M059J (cell line): Measurements from ENCODE around the gene CHID1. TPM values are rescaled to one million over a fixed set of nuclear protein-coding genes. Genes with fewer than 3 reads are reported as not detected.

Experiments
- DNase-seq: peaks from one replicate; pipeline ENCODE4 v3.0.0-alpha.2; 2012; ENCODE audit warnings: low read depth
- total RNA-seq: library from RNA; depleted of rRNA; stranded (reverse); fragments of >200 nt; shearing (Covaris generic); gene quantifications from 2 replicates; pipeline ENCODE4 v1.2.3, GENCODE V29; 2014

Gene CHID1
- total RNA-seq, 1 experiment from 2014 or later: 92.6 TPM

DNA sequence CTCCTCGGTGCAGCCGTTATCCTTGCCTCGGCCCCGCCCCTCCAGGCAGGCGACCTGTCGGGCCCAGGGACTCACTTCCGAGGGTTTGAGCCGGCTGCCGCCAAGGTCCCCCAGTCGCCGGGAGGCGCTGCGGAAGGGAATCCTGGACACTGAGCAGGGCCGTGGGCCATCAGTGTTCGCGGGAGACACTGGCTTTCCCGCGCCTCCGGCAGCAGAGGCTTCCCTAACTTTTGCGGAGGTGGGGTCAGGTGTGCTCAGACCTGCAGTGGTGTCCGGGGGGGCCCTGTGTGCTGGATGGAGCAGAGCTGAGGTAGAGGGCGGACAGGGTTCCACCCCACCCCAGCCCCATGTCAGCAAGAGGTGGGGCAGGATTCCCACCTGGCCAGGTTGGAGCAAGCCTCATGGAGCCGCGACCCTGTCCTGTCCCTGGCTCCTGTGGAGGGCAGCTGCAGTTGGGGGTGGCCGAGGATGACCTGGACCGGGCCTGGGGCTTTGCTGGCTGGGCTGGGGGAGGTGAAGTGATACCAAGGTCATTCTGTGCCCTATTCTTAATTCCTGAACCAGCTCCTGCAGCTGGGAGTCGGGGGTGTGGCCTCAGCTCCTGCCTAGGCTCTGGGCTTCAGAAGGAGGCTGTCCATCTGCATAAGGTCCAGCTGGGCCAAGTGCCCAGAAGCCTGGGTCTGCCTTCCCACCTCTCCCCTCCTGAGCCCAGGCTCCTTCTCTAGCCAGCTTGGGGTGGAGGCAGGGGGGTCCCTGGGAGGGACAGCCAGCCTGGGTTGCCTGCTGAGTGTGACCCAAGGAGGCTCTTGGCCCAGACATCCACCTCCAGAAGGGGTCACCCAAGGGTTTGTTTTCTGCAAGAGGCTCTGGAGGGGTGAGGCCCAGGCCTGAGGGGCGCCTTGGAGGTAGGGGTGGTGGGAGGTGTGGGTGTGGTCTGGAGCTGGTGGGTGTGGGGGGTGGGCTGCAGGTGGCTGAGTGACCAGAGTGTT lies 59.5 kb downstream of the CHID1 start:
- no peak for DNase-seq

DNA sequence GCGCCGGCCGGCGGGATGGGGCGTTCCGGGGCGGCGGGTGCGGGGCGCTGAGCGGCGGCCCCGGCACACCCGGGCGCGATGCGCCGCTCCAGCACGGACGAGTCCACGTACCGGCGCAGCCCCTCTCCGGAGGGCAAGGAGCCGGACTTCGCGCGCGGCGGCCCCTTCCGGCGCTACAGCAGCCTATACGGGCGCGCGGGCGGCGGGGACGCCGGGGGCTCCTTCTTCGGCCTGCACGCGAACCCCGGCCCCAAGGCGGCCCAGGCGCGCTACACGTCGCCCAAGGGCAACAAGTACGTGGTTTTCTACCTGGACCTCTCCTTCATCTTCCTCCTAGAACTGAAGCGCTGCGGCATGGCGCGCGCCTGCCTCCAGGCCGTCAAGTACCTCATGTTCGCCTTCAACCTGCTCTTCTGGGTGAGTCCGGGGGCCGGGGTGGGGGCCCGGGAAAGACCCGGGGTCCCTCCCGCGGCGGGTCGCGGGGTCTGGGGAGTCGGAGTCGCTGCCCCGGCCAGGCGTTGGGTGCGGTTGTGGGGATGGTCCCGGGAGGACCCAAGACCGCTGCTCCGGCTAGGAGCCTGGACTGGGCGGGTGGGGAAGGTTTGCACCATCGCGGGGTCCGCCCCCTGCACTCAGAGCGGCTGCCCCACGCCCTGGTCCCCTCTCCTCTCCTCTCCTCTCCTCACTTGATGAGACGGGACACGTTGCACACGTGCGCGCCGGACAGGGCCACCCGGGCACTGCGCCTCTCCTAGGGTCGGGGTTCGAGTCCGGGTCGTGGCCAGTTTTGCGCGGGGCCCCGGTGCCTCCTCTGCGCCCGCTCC lies 60.4 kb downstream of the CHID1 start:
- DNase-seq: no peak

DNA sequence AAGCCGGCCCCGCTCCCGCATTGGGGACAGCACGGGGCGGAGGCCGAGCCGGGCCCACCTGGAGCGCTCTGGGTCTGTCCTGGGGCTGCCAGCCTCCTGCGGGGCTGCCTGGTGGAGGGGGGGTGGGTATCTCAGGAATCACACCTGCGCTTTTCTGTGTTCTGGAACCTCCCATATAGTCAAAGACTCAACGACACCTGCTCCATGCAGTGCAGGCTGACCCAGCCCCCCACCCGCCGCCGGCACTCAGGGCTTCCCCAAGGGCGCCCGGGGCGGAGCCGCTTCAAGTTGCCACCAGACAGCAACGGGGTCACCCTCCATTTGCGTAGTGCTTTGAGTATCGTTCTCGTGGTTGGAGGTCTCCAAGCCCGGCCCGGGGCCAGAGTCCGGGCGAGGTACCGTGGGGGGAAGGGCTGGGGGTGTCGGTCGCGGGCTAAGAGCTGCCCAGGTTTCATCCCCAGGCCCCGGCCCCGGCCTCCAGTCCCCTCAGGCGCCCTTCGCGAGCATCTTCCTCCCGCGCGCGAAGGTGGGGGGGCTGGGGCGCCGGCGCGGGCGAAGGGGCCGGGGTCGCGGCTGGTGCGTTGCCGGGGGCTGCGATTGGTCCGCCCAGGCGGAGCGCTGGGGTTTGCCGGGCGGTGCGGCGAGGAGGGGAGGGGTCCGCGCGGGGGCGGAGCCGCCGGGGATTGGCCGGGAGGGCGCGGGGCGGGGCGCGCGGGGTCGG lies 61.3 kb downstream of the CHID1 start:
- DNase-seq: no peak

DNA sequence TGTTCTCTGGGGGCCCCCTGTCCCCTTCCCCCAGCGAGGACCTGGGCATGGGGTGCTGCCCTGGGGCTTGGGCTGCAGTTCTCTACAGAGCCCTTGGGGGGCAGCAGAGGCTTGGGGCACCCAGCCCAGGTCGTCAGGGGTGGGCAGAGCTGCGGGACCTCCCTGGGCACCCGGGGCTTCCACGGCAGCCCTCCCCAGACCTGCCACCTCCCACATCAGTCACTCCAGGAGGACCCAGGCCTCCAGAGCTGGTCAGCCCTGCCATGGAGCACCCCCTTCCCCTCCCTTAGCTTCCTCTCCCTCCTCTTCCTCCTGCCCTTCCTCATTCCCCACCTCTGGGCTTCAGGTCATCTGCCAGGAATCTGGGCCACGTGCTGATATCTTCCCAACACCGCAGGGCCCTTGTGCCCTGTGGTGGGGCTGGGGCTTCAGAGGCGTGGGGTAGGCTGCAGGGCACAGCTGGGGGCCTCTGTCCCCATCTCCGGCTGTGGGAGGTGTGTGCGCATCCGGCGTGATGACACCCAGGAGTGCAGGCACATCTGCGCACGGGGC lies 62.2 kb downstream of the CHID1 start:
- DNase-seq: no peak

DNA sequence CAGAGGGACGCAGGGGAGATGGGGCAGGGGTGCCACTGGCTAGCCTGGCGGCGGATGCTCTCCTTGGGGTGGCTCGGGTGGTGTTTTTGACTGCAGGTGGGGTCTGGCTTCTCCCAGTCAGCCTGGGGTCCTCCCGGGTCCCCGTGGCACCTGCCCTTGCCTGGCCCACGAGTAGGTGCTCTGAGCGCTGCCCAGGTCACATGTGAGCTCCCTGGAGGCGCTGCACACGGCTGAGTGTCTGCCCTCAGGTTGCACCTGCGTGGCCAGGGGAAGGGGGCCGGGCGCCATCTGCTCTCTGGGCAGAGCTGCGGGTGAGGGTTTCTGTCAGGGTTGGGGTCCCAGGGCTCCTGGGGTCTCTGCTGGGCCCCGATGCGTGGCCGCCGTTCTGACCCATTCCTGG lies 62.7 kb downstream of the CHID1 start:
- DNase-seq: no peak

DNA sequence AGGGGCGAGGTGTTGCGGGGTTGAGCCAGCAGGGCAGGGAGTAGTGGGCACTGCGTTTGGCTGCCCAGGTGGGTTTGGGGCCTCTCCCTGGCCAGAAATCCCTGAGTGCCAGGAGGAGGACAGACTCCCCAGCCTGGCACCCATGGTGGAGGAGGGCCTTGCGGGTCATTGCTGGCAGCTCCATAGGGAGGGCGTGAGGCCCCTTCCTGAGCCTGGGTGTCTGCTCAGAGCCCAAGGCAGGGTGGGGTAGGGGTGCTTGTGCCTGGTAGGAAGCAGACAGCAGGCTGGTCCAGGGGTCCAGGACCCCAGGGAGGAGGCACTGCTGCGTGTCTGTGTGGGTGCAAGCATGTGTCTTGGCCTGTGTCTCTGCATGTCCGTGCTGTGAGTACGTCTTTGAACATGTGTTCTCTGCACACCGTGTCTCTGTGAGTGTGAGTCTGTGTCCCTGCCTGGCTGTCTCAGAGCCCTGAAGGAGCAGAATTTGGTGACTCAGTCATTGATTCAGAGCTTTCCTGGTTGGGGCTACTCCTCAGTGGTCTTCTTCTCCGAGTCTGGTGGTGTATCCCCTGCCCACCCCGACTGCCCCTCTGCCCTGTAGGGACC lies 64.0 kb downstream of the CHID1 start:
- DNase-seq: no peak

DNA sequence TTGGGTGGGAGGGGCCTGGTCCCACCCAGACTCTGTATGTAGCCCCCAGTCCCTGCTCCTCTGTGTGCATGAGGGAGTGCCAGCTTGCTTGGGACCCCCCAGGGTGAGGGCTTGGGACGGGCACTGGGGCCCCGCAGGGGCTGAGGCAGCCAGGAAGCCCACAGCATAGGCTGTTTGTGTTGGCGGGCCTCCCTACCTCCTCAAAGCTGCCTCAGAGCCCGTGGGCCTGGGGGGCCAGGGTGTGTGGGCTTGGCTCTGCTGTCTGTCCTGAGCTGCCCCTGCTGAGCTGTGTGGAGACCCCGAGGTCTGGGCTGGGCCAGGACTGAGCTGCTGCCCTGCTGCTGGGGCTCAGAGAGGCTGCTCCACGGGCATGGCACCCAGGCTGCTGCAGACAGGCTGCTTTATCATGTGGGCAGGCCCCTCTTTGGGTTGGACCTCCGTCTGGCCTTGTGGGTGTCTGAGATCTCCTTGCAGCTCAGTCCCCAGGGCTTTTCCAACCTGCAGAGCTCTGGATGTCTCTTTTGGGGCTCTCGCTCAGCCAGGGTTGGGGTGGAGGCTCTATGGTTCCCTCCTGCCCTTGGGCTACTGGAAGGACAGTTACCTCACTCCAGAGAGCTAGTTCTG lies 64.6 kb downstream of the CHID1 start:
- no peak for DNase-seq

DNA sequence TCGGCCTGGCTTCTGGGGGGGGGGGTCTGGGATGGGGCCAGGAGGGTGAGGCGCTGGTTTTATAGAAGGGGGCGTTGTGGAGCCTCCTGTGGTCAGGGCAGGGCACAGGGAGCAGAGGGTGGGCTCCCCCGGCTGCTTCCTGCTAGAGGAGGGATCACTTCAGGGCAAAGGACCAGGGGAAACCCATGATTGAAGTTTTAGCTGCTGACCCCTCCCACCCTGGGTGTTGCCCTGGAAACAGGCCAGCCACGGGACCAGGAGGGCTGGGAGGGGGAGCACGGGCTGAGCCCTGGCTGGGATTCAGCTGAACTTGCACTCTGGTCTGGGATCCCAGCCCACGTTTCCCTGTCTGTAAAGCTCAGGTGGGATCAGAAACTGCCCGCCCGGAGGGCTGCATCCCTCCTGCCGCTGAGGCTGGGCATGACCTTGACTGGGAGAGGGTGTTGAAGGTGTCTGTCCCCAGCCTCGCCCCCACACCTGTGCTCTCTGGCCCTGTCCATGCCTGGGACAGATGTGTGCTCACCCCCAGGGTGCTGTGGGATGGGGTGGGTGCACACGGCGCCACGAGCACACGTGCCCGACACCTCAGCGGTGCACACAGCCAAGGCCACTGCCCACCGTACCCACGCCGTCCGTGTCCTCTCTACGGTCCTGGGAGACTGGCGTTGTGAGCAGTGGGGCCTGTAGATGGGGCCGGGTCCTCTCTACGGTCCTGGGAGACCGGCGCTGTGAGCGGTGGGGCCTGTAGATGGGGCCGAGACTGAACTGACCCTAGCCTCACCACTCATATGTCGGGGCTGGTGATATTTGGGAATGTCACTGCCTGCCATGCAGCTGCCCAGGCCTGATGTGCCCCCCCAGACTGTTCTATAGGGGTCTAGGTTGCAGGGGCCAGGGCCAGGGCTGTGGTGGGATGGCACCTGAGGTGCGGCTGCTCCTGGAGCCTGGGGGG lies 65.6 kb downstream of the CHID1 start:
- peak; percentile 87 for DNase-seq

DNA sequence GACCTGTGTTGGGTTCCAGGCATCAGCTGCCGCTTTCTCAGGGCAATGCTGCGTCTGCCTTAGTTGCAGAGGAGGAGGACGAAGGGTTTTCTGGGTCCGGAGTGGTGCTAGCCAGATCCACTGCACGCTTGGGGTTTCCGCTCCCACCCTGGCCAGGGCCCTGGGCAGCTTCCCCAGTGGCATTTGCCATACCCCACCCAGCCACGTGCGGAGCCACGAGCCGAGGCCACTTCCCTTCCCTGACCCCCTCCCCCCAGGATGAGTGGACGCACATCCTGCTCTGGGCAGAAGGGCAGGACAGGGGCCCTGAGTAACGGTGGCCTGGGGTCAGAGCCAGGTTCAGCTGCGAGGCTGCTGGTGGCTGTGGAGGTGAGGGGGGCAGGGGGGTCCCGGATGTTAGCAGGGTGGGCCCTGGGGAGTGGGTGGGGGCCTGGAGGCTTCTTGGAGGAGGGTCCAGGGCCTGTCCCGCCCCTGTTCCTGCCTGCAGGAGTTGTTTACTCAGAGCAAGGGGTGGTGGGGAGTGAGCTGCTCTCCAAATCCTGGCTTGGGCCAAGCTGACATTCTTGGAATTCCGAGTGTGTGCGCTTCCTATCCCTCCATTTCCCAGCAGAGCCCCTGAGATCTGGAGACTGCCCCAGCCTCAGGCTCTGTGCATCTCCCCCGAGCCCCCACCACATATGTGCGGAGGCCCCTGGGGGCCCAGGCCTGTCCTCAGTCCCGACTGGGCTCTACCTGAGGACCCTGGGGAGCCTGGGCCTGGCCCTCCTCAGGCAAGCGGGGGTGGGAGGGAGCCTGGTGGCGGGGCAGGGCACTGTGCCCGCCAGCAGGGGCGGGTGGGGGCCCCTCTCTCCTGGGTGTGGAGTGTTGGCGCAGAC lies 66.6 kb downstream of the CHID1 start:
- peak; percentile 96 for DNase-seq

DNA sequence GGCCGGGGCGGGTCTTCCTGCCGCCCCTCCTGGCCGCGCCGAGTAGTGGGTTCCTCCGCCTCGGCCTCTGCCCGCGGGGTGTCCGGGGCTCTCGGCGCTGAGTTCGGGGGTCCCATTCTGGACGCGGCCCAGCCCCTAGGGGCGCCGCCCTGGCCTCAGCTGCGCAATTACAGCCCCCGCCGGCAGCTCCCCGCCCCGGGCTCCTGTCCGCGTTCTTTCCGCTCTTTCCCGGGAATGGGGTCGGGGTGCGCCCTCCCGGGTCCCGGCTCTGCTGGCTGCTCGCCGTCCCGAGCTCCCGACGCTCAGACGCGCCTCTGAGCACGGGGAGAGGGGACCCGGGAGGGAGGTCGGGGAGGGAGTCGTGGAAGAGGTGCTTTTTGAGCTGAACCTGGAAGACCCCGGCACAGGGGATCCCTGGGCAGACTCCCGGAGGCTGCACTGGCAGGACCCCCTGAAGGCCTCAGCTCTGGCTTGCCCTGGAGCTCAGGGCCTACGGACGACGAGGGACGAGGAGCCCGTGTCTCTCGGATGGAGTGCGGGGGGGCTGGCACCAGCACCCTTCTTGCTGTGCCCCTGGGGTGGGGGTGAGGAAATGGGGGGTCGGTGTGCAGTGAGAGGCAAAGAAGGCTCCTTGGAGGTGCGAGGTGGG lies 67.4 kb downstream of the CHID1 start:
- DNase-seq: no peak

DNA sequence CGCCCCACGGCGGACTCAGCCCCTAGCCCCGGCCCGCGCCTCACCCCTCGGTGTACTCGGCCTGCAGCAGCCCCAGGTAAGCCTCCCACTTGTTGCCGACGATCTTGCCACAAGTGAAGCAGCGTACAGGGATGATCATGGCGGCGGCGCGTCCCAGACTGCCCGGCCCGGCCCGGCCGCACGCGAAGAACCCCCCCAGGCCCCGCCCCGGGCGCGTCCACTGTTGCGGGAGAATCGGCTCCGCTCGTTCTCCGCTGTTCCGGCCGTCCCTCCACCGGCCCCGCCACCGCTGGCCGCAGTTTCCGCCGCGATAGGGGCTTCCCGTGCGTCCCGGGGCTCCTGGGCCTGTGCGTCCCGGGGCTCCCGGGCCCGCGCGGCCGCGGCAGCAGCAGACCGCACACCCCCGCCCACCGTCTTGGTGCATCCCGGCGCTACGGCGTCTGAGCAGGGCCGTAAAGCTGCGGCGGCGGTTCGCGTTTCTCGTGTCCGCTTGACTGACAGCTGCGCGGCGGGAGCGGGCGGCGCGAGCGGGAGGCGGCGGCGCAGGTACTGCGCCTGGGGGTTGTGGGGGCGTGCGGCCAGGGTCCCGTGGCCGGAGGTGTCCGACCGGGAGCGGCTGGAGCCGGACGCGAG lies 68.1 kb downstream of the CHID1 start, which contains the start of the genes POLR2L and TSPAN4:
TSS of gene POLR2L (minus strand) at position 160 of the 633 bp plus-strand sequence. CDS start at position 139, 21 bp downstream.
TSS of gene TSPAN4 (plus strand) at position 483 of the 633 bp plus-strand sequence. CDS start 7,453 bp downstream, outside the sequence.
- peak; percentile 84 for DNase-seq

DNA sequence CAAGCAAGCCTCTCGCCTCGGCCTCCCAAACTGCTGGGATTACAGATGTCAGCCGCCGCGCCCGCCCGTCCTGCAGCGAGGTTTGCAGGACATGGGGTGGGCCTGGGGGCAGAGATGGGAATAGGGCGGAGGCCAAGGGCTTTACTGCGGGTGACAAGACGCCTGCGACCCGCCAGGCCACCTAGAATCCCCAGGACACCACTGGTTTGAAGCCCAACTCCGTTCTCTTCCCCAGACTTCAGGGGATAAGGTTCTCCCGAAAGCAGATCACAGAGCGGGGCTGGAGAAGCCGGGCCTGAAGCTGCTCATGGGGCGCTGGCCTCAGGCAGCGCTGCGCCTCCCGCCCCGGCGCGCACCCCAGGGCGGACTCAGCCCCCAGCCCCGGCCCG lies 68.6 kb downstream of the CHID1 start:
- DNase-seq: no peak

DNA sequence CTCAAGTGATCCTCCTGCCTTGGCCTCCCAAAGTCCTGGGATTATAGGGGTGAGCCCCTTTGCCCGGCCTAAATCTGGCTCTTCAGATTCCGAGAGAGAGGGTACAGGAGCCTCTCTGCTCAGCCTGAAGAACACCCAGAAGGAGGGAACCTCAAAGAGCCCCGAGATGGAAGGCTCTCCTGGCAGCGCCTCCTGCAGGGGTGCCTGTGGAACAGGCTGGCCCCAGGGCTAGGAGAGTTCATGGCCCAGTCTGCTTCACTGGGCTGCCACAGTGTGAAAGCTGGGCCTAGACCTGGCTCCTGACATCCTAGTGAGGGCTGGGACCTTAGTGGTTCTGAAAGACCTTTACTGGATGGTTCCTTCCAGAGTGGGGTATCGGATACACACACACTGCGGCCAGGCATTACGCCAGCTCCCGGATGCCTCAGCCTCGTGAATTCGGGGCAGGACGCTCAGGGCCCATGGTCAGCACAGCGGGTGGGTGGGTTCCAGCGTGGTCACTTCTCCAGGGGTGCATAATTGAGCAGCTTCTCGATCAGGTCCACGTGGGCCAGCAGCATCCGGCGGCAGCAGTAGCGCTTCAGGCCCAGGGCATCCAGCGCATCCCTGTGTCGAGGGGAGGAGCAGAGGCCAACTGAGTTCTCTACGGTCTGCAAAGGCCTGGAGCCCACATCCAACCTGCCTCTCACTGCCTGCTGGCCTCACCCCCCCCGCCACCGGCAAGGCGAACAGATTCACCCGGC lies 70.6 kb downstream of the CHID1 start:
- DNase-seq: no peak

DNA sequence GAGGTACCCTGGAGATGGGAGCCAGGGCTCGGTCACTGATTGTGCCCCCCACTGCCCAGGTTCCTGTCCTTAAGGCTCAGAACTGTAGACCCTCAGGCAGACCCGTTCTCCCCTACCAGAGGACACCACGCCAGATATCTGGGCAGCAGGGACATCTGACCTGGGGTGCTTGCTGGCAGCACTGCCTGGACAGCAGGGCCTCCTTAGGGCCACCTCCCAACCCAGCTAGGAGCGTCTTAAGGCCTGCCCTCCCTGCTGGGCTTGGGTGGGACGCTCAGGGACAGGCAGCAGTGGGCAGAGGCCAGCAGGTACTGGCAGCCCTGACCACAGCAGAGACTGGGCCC lies 71.4 kb downstream of the CHID1 start:
- no peak for DNase-seq

DNA sequence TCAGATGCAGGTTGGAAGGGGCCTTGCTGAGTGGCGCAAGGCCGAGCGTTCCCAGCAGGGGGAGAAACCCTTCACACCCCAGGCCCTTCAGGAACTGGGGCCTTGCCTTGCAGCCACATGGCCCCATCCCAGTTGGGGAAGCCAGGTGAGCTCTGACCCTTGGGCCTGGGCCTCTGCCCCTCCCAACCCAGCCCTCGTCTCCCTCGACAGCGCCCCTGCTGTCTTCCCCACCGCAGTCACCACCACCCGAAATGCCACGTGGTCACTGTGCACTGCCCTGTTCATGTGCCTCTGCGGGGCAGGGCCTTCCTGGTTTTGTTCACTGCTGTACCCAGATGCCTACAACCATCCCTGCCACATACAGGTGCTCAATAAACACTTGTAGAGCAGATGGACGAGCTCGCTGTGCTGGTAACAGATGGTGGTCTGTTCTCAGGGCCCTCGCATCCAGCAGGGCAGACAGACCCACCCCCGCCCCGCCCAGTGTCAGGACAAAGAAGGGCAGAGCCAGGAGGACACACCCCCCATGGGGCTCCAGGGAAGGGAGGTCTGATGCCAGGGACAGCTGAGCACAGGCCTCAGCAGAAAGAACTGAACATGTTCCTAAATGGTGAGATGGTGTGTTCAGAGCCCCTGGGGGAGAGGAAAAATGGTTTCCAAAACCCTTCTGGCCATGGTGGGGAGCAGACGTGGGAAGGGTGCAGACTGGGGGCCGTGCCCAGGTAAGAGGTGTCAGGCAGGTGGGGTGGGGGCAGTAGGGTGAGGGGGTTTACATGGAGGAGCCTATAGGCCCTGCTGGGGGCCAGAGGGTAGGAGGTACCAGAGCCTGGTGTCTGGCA lies 72.0 kb downstream of the CHID1 start:
- DNase-seq: no peak

DNA sequence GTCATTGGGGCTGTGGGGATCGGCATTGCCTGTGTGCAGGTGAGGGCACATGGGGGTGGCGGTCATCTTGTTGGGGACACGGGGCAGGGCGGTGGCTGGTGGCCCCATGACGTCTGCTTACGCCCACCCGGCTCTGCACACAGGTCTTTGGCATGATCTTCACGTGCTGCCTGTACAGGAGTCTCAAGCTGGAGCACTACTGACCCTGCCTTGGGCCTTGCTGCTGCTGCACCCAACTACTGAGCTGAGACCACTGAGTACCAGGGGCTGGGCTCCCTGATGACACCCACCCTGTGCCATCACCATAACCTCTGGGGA lies 72.7 kb downstream of the CHID1 start:
- DNase-seq: no peak
